ENCODE measurements around the gene UGT1A9.

The UGT1A9 gene

DNA sequence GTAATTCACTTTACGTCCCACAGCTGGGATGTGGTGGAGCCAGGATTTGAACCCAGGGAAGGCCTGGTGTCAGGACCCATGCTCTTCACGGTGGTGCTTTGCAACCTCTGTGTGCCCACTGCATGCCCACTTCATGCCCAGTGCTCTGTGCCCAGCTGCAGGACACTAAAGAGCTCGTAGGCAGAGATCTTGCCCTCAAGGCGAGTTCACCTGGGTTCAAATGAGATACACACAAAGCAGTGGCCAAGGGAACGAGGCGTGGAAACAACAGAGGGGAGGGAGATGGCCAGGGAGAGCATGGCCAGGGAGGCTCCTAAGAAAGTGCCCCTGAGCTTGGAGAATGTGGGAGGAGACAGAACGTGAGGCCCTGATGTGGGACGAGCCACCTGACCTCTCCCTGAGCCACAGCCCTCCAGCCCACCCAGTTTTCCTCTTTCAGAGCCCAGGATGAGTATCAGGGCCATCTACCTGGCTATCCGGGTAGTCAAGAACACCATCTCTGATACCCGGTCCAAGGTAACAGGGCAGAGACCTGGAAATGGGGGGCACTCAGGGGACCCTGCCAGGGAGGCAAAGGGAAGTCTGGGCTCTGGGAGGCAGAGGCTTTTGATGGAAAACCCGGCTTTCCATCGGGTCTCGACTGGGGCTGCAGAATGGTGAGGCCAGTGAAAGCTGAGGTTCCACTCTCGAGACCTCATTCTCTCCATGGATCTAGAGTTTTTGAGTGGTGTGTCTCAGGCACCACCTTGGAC lies 126.8 kb downstream of the UGT1A9 start:
- TF ChIP-seq SIN3A (IDR thresholded peaks at IDR 0.05; ENCODE audit: borderline replicate concordance, insufficient read depth, low read length), result no peak
- TF ChIP-seq, protein P1, sequence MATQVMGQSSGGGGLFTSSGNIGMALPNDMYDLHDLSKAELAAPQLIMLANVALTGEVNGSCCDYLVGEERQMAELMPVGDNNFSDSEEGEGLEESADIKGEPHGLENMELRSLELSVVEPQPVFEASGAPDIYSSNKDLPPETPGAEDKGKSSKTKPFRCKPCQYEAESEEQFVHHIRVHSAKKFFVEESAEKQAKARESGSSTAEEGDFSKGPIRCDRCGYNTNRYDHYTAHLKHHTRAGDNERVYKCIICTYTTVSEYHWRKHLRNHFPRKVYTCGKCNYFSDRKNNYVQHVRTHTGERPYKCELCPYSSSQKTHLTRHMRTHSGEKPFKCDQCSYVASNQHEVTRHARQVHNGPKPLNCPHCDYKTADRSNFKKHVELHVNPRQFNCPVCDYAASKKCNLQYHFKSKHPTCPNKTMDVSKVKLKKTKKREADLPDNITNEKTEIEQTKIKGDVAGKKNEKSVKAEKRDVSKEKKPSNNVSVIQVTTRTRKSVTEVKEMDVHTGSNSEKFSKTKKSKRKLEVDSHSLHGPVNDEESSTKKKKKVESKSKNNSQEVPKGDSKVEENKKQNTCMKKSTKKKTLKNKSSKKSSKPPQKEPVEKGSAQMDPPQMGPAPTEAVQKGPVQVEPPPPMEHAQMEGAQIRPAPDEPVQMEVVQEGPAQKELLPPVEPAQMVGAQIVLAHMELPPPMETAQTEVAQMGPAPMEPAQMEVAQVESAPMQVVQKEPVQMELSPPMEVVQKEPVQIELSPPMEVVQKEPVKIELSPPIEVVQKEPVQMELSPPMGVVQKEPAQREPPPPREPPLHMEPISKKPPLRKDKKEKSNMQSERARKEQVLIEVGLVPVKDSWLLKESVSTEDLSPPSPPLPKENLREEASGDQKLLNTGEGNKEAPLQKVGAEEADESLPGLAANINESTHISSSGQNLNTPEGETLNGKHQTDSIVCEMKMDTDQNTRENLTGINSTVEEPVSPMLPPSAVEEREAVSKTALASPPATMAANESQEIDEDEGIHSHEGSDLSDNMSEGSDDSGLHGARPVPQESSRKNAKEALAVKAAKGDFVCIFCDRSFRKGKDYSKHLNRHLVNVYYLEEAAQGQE (IDR thresholded peaks at IDR 0.05; ENCODE audit: insufficient read depth in 1 of 2, low read depth in 2 of 2, low read length in 2 of 2), result no peak
- TF ChIP-seq TAF1 (IDR thresholded peaks at IDR 0.05; ENCODE audit: borderline replicate concordance, insufficient read depth, low read length), result no peak
- no peak for TF ChIP-seq FOXP2 (optimal IDR thresholded peaks at IDR 0.05; ENCODE audit: borderline replicate concordance, extremely low read depth, extremely low read length, insufficient read depth)
- TF ChIP-seq POLR2AphosphoS5 (IDR thresholded peaks at IDR 0.05; ENCODE audit: low read depth, low read length), result no peak

DNA sequence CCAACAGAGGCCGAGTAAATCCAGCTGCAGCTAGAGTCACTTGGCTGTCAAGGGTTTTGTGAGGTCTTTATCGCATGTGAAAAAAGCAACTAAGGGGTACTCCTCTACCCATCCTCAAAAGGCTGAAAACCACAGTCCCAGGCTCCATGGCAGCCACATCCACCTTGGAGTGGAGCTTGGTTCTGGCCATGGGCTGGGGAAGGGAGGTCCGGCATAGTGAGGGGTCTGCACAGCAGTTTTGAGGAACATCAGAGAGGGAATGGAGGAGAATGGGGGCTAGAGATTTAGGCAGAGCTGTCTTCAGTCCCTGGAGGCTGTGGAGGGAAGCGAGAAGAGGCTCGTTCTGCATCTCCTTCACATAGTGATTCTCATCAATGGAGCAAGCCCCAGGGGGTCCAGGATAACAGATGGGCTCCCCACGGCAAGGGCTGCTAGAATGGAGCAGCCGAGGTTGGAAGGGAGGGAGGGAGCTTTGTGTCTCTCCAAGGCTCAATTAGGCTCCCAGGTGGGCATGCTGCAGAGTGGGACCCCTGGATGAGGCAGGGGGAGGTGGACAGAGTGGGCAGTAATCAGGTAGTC lies 127.5 kb downstream of the UGT1A9 start:
- TF ChIP-seq FOXP2 (optimal IDR thresholded peaks at IDR 0.05; ENCODE audit: borderline replicate concordance, extremely low read depth, extremely low read length, insufficient read depth) (no peak), TAF1 (IDR thresholded peaks at IDR 0.05; ENCODE audit: borderline replicate concordance, insufficient read depth, low read length) (no peak), POLR2AphosphoS5 (IDR thresholded peaks at IDR 0.05; ENCODE audit: low read depth, low read length) (no peak)
- TF ChIP-seq, protein P1 (IDR thresholded peaks at IDR 0.05; ENCODE audit: insufficient read depth in 1 of 2, low read depth in 2 of 2, low read length in 2 of 2), result no peak

DNA sequence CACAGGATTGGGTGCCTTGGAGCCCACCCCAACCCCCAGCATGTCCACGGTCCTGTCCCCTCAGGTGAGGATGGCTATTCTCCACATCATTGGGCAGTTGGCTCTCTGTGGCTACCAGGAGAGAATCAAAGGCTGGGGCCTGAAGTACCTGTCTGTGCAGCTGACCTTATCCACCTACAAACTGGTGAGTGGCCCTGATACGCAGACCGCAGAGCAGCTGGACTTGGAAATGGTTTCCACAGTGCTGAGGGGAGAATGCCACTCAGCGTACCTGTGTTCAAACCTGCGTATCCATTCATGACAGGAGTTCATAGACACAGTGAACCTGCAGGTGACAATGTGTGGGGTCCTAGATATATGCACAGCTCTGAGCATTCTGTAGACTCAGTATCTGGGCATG lies 128.0 kb downstream of the UGT1A9 start:
- no peak for TF ChIP-seq POLR2AphosphoS5 (IDR thresholded peaks at IDR 0.05; ENCODE audit: low read depth, low read length)
- TF ChIP-seq, protein P1 (IDR thresholded peaks at IDR 0.05; ENCODE audit: insufficient read depth in 1 of 2, low read depth in 2 of 2, low read length in 2 of 2), result no peak
- no peak for TF ChIP-seq FOXP2 (optimal IDR thresholded peaks at IDR 0.05; ENCODE audit: borderline replicate concordance, extremely low read depth, extremely low read length, insufficient read depth)

- TF ChIP-seq, protein P1 (IDR thresholded peaks at IDR 0.05; ENCODE audit: insufficient read depth in 1 of 2, low read depth in 2 of 2, low read length in 2 of 2), result no peak
- TF ChIP-seq TAF1 (IDR thresholded peaks at IDR 0.05; ENCODE audit: borderline replicate concordance, insufficient read depth, low read length), result no peak
Observed at GRCh38 chr2:233800208-233800607, 128.5 kb downstream of the UGT1A9 start.
